ENCODE data around the gene PHF20. TPM values are rescaled to one million over a fixed set of nuclear protein-coding genes. Genes with fewer than 3 reads are reported as not detected.
"Not testable (repeated sequence)": the region's sequence is repeated elsewhere in the genome, so short reads cannot be mapped to it uniquely, and the experiment has no call there.

PHF20 gene
- total and polyA plus RNA-seq, 2 donors from 2014 or later: 12.3 to 48.4 TPM

DNA sequence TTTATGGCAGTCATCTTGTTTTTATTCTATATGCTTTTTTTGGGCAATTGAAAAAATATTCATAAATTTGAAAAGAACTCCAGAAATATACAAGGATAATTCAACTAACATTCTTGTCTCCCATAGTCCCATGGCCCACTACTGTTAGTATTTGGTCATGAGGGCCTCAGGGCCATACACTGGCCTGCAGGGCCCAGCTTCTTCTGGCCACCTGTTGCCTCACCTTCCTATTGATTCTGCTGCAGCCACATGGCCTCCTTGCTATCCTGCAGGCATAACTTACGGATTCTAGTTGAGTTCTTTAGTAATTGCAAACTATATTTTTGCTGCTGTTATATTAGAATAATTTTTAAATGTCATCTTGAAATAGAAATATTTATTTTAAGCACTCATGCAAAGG is 109.9 kb downstream of the PHF20 start:
- Histone ChIP-seq H3K27ac (ENCODE audit: low read depth in 2 of 2, low read length in 2 of 2) (no peak overlapping the region), H3K27me3 (ENCODE audit: control insufficient read depth, insufficient read depth, low read length) (no peaks in the 10 kb centered on the region), H3K9me3 (ENCODE audit: control insufficient read depth in 2 of 3, insufficient read depth in 1 of 3, low read length in 3 of 3) (no peaks in the 10 kb centered on the region), H3K9ac (ENCODE audit: low read length in 3 of 3) (no peak overlapping the region), H3K36me3 (ENCODE audit: control insufficient read depth in 2 of 3, insufficient read depth in 3 of 3, low read length in 3 of 3) (no peaks in the 10 kb centered on the region), H3K4me1 (ENCODE audit: control insufficient read depth in 2 of 3, insufficient read depth in 2 of 3, low read depth in 1 of 3, low read length in 3 of 3) (peaks cover 0 to 2% (median 0%) of the 10 kb centered on the region in 3 donors), H3K4me3 (ENCODE audit: low read length in 3 of 3) (no peak overlapping the region)
- TF ChIP-seq, protein P1, sequence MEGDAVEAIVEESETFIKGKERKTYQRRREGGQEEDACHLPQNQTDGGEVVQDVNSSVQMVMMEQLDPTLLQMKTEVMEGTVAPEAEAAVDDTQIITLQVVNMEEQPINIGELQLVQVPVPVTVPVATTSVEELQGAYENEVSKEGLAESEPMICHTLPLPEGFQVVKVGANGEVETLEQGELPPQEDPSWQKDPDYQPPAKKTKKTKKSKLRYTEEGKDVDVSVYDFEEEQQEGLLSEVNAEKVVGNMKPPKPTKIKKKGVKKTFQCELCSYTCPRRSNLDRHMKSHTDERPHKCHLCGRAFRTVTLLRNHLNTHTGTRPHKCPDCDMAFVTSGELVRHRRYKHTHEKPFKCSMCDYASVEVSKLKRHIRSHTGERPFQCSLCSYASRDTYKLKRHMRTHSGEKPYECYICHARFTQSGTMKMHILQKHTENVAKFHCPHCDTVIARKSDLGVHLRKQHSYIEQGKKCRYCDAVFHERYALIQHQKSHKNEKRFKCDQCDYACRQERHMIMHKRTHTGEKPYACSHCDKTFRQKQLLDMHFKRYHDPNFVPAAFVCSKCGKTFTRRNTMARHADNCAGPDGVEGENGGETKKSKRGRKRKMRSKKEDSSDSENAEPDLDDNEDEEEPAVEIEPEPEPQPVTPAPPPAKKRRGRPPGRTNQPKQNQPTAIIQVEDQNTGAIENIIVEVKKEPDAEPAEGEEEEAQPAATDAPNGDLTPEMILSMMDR (IDR thresholded peaks at IDR 0.05; ENCODE audit: borderline replicate concordance, extremely low read depth, insufficient read depth): no peak
- FAIRE-seq (no peak), DNase-seq (no peak)
- intact Hi-C loops (cut with DNase I): no loop called here

DNA sequence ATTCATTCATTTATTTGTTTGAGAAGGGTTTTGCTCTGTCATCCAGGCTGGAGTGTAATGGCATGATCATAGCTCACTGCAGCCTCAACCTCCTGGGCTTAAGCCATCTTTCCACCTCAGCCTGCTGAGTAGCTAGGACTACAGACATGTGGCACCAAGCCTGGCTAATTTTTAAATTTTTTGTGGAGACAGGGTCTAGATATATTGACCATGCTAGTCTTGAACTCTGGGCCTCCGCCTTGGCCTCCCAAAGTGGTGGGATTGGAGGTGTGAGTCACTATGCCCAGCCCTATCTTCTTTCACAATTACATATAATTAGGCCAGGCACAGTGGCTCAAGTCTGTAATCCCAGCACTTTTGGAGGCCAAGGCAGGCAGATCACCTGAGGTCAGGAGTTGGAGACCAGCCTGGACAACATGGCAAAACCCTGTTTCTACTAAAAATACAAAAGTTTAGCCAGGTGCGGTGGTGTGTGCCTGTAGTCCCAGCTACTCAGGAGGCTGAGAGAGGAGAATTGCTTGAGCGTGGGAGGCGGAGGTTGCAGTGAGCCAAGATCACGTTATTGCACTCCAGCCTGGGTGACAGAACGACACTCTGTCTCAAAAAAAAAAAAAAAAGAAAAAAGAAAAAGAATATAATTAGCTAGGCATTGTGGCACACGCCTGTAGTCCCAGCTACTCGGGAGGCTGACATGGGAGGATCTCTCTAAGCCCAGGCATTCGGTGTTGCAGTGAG is 110.8 kb downstream of the PHF20 start:
- H3K9me3 ChIP-seq (ENCODE audit: control insufficient read depth in 2 of 3, insufficient read depth in 1 of 3, low read length in 3 of 3); H3K9ac ChIP-seq (ENCODE audit: low read length in 3 of 3); FAIRE-seq; H3K27ac ChIP-seq (ENCODE audit: low read depth in 2 of 2, low read length in 2 of 2); H3K36me3 ChIP-seq (ENCODE audit: control insufficient read depth in 2 of 3, insufficient read depth in 3 of 3, low read length in 3 of 3); H3K27me3 ChIP-seq (ENCODE audit: control insufficient read depth, insufficient read depth, low read length); DNase-seq; H3K4me1 ChIP-seq (ENCODE audit: control insufficient read depth in 2 of 3, insufficient read depth in 2 of 3, low read depth in 1 of 3, low read length in 3 of 3); intact Hi-C loops (cut with DNase I); H3K4me3 ChIP-seq (ENCODE audit: low read length in 3 of 3): not testable (repeated sequence)

DNA sequence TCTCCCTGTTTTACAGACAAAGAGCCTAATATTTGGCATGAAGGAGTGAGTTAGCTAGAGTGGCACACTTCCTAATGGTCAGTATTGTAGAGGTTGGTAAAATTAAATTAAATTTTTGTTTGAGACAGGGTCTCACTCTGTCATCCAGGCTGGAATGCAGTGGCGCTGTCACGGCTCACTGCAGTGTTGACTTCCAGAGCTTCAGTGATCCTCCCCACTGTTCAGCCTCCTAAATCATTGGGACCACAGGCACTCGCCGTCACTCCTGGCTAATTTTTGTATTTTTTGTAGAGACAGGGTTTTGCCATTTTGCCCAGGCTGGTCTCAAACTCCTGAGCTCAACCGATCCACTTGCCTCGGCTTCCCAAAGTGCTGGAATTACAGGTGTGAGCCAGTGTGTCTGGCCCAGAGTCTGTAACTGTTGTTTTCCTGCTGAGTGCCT is 111.5 kb downstream of the PHF20 start:
- DNase-seq: peak in 4 of 5 donors; percentile 55 to 84 (median 72)
- H3K27ac ChIP-seq (ENCODE audit: low read depth in 2 of 2, low read length in 2 of 2): no peak overlapping the region
- no peak for FAIRE-seq
- peaks cover 0 to 2% (median 0%) of the 10 kb centered on the region in 3 donors for H3K4me1 ChIP-seq (ENCODE audit: control insufficient read depth in 2 of 3, insufficient read depth in 2 of 3, low read depth in 1 of 3, low read length in 3 of 3)
- H3K27me3 ChIP-seq (ENCODE audit: control insufficient read depth, insufficient read depth, low read length): no peaks in the 10 kb centered on the region
- H3K9me3 ChIP-seq (ENCODE audit: control insufficient read depth in 2 of 3, insufficient read depth in 1 of 3, low read length in 3 of 3): no peaks in the 10 kb centered on the region
- no peaks in the 10 kb centered on the region for H3K36me3 ChIP-seq (ENCODE audit: control insufficient read depth in 2 of 3, insufficient read depth in 3 of 3, low read length in 3 of 3)
- intact Hi-C loops (cut with DNase I): no loop called here
- no peak overlapping the region for H3K4me3 ChIP-seq (ENCODE audit: low read length in 3 of 3)
- TF ChIP-seq, protein P1 (IDR thresholded peaks at IDR 0.05; ENCODE audit: borderline replicate concordance, extremely low read depth, insufficient read depth): no peak
- no peak overlapping the region for H3K9ac ChIP-seq (ENCODE audit: low read length in 3 of 3)

DNA sequence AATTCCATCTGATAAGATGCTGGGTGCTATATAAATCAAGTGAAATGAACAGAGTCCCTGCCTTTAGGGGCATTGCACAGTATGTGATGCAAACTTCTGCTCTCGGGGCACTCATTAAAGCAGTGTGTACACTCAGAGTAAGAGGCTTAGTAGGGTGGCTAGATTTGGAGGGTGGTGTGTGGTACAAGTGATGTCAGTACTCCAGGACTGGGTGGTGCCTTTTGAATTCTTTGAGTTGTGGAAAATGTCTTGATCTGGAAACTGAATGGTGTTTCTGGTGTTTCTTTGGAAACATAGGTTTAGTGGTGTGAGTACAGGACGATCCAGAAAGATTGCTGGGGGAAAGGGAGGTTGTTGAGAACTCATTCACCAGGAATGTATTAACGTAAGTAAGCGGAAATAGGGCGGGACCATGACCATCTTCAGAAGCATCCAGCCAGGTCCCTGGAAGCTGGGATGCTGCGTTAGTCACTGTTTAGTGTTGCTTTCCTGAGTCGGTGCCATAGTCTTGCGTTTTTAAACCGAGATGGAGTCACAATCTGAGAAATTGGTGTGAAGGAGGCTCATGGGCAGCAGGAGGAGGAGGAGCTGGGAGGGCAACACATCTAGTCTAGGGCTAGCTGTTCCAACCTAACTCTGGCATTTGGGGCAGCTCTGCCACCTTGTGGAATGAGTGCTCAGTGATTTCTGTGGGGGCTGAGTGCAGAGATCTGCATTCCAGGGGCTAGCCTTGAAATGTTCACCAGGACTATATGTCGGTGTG is 112.1 kb downstream of the PHF20 start:
- Histone ChIP-seq H3K36me3 (ENCODE audit: control insufficient read depth in 2 of 3, insufficient read depth in 3 of 3, low read length in 3 of 3) (no peaks in the 10 kb centered on the region), H3K9ac (ENCODE audit: low read length in 3 of 3) (no peak overlapping the region), H3K9me3 (ENCODE audit: control insufficient read depth in 2 of 3, insufficient read depth in 1 of 3, low read length in 3 of 3) (no peaks in the 10 kb centered on the region), H3K4me1 (ENCODE audit: control insufficient read depth in 2 of 3, insufficient read depth in 2 of 3, low read depth in 1 of 3, low read length in 3 of 3) (peaks cover 0 to 2% (median 0%) of the 10 kb centered on the region in 3 donors), H3K27me3 (ENCODE audit: control insufficient read depth, insufficient read depth, low read length) (no peaks in the 10 kb centered on the region), H3K27ac (ENCODE audit: low read depth in 2 of 2, low read length in 2 of 2) (no peak overlapping the region), H3K4me3 (ENCODE audit: low read length in 3 of 3) (no peak overlapping the region)
- FAIRE-seq (no peak), DNase-seq (peak in 4 of 5 donors; percentile 77 to 91 (median 86))
- intact Hi-C loops (cut with DNase I): no loop called here
- TF ChIP-seq, protein P1 (IDR thresholded peaks at IDR 0.05; ENCODE audit: borderline replicate concordance, extremely low read depth, insufficient read depth): peak; percentile 80
